SU-DHL-6 (cell line): ENCODE measurements around the gene SLC22A4.

ENCODE experiments used
- H2AFZ ChIP-seq: fragments of 200-600 bp; sonication (generic); 2 replicates; pipeline ENCODE4 v1.6.1; 2014; ENCODE audit warnings: low read depth, mild to moderate bottlenecking, moderate library complexity, mixed read lengths, antibody characterized with exemption, low read length; ENCODE audit not compliant: severe bottlenecking
- H3F3A ChIP-seq: fragments of 200-600 bp; shearing (Covaris generic); 2 replicates; pipeline ENCODE4 v1.6.0; 2016; ENCODE audit warnings: antibody characterized with exemption, mild to moderate bottlenecking; ENCODE audit not compliant: insufficient read depth
- H3K27ac ChIP-seq: fragments of 200-600 bp; sonication (generic); 2 replicates; pipeline ENCODE4 v1.5.1; 2016; ENCODE audit warnings: low read depth, mild to moderate bottlenecking, low read length, moderate library complexity, mixed read lengths
- H3K27me3 ChIP-seq: fragments of 200-600 bp; sonication (generic), shearing (Covaris generic); 2 replicates; pipeline ENCODE4 v1.6.0; 2014; ENCODE audit warnings: mild to moderate bottlenecking, low read length
- H3K36me3 ChIP-seq: fragments of 200-600 bp; sonication (generic); 2 replicates; pipeline ENCODE4 v1.6.1; 2014; ENCODE audit warnings: mild to moderate bottlenecking, low read length, mixed read lengths
- H3K4me2 ChIP-seq: fragments of 300-600, 200-600 bp; shearing (Covaris generic), sonication (generic); 2 replicates; pipeline ENCODE4 v1.6.0; 2014; ENCODE audit warnings: low read length, low read depth, mild to moderate bottlenecking; ENCODE audit not compliant: poor library complexity, severe bottlenecking
- H3K4me3 ChIP-seq: fragments of 200-600 bp; sonication (generic); 2 replicates; pipeline ENCODE4 v1.5.1; 2014; ENCODE audit warnings: antibody characterized with exemption, low read length, mild to moderate bottlenecking, mixed read lengths; ENCODE audit not compliant: insufficient read depth, poor library complexity, severe bottlenecking
- H3K79me2 ChIP-seq: fragments of 200-600 bp; sonication (generic); 2 replicates; pipeline ENCODE4 v1.6.1; 2014; ENCODE audit warnings: mild to moderate bottlenecking, low read length, moderate library complexity; ENCODE audit not compliant: insufficient read depth
- H3K9ac ChIP-seq: fragments of 200-600 bp; sonication (generic); 2 replicates; pipeline ENCODE4 v1.7.0; 2014; ENCODE audit warnings: mild to moderate bottlenecking, low read length
- H3K9me2 ChIP-seq: fragments of 200-600 bp; sonication (generic); replicated peaks from 2 replicates; pipeline ENCODE4 v1.6.1; 2014; ENCODE audit warnings: low read length; ENCODE audit not compliant: insufficient read depth
- H3K9me3 ChIP-seq: fragments of 200-600 bp; sonication (generic); 2 replicates; pipeline ENCODE4 v1.6.1; 2014; ENCODE audit warnings: low read length, mixed read lengths; ENCODE audit not compliant: insufficient read depth
- H4K20me1 ChIP-seq: fragments of 200-600 bp; sonication (generic); 2 replicates; pipeline ENCODE4 v1.6.1; 2014; ENCODE audit warnings: low read depth, mild to moderate bottlenecking, antibody characterized with exemption, low read length, moderate library complexity, mixed read lengths
- CTCF ChIP-seq: fragments of 200-600 bp; sonication (generic); IDR thresholded peaks from one replicate; pipeline ENCODE4 v1.5.1; 2017; ENCODE audit warnings: antibody characterized with exemption, mild to moderate bottlenecking, low read length, moderate library complexity; ENCODE audit not compliant: insufficient read depth, poor library complexity, severe bottlenecking
- EZH2phosphoT487 ChIP-seq: fragments of 200-600 bp; sonication (generic), shearing (Covaris generic); conservative IDR thresholded peaks from 2 replicates; pipeline ENCODE4 v1.6.1; 2018; ENCODE audit warnings: mild to moderate bottlenecking, antibody characterized with exemption, low read length, moderate library complexity, mixed read lengths

SLC22A4 gene

DNA sequence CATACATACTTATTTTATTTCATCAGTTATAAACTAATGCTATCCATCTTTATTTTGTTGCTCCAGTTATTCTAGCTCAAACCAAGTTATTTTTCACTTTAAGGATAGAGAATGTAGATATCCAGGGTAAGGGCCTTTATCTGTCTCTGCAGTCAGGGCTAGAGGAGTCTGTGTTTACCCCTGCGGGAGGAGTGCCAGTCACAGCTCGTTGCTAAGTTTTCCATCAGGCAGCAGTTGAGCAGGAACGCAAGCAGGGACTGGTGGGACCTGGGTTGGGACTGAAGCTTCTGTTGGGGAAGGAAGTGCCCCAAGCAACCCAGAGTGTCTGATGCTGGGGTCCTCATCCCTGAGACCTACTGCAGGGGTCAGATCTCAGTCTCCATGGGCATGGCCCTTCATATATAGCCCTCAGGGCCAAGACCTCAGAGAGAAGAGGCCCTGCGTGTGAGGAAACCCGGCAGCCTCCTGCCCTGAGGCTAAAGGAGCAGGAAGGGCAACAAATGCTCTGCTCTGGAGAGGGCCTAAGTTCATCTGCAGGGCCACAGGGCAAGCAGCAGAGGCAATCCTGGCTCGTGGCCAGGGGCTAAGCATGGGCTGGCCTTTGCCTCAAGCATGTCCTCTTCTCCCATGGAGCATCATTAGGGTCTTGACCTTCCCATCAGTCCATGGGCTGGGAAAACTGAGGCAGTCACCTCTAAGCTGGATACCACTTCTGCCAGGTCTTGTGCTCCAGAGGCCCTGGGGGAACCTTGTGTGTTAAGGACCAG, 6.6 kb downstream of the SLC22A4 start:
- Histone ChIP-seq H3K27ac (no peak overlapping the region), H3K36me3 (no peaks in the 10 kb centered on the region), H3K27me3 (no peaks in the 10 kb centered on the region), H3K4me3 (no peak overlapping the region), H3F3A (no peaks in the 10 kb centered on the region), H3K4me2 (no peak overlapping the region), H2AFZ (no peak overlapping the region), H3K9ac (no peak overlapping the region), H3K9me2 (no peaks in the 10 kb centered on the region), H4K20me1 (no peaks in the 10 kb centered on the region), H3K79me2 (no peaks in the 10 kb centered on the region), H3K9me3 (no peaks in the 10 kb centered on the region)
- no peak for TF ChIP-seq CTCF
- no peak for TF ChIP-seq EZH2phosphoT487

GRCh38 chr5:132301344-132302271, 7.4 kb downstream of the SLC22A4 start:
- Histone ChIP-seq H3K79me2 (no peaks in the 10 kb centered on the region), H3K4me2 (no peak overlapping the region), H3K27me3 (no peaks in the 10 kb centered on the region), H3F3A (no peaks in the 10 kb centered on the region), H3K36me3 (no peaks in the 10 kb centered on the region), H3K9ac (no peak overlapping the region), H4K20me1 (no peaks in the 10 kb centered on the region), H3K9me2 (no peaks in the 10 kb centered on the region), H2AFZ (no peak overlapping the region), H3K9me3 (no peaks in the 10 kb centered on the region), H3K4me3 (no peak overlapping the region), H3K27ac (no peak overlapping the region)
- no peak for TF ChIP-seq EZH2phosphoT487
- no peak for TF ChIP-seq CTCF

DNA sequence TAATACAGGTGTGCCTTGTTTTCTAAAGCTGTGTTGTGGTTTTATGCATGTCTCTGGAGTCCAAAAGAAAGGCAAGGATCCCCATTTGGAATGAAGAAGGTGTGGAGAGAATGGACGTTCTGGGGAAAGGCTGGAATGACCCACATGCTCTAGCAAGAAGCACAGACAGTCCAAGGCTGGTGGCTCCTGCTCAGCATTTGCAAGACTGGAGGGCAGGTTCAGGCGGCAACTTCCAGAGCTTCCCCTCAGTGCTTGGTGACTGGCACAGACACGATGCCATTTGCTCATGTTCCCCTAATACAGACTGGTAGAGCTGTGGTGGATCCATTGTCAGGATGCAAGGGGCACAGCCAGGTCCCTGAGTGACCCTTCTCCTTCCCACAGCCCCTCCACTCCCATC, 8.2 kb downstream of the SLC22A4 start:
- H3K4me2 ChIP-seq: no peak overlapping the region

More for the DNA sequence above, 8.2 kb downstream of the SLC22A4 start:
- no peaks in the 10 kb centered on the region for H3F3A ChIP-seq
- no peaks in the 10 kb centered on the region for H4K20me1 ChIP-seq
- H3K36me3 ChIP-seq: no peaks in the 10 kb centered on the region
- H3K4me3 ChIP-seq: no peak overlapping the region
- no peak overlapping the region for H3K9ac ChIP-seq
- no peak for TF ChIP-seq EZH2phosphoT487
- no peak for TF ChIP-seq CTCF
- H3K9me3 ChIP-seq: no peaks in the 10 kb centered on the region
- no peaks in the 10 kb centered on the region for H3K27me3 ChIP-seq
- H3K27ac ChIP-seq: no peak overlapping the region
- no peaks in the 10 kb centered on the region for H3K9me2 ChIP-seq
- H2AFZ ChIP-seq: no peak overlapping the region
- no peaks in the 10 kb centered on the region for H3K79me2 ChIP-seq
